K562 (cell line): ENCODE data around the gene OR2H2.

ENCODE experiments used
- CTCF ChIP-seq, 3 experiments: IDR thresholded peaks in 2 of 3; conservative IDR thresholded peaks in 1 of 3; 2 replicates each; pipeline ENCODE4 v1.5.1; 2011 to 2012; ENCODE audit warnings: low read length in 3 of 3, mild to moderate bottlenecking in 3 of 3, control low read depth in 2 of 3, improper control_type of control experiment in 1 of 3, inconsistent platforms in 1 of 3, low read depth in 1 of 3, mixed read lengths in 1 of 3, moderate library complexity in 1 of 3; ENCODE audit not compliant: insufficient read depth in 2 of 3
- EZH2 ChIP-seq: IDR thresholded peaks from 2 replicates; pipeline ENCODE4 v1.6.1; 2012; ENCODE audit warnings: low read depth, mild to moderate bottlenecking, inconsistent platforms, low read length, borderline replicate concordance
- TCFL5 ChIP-seq: fragments of 250-450 bp; sonication (Bioruptor Pico); conservative IDR thresholded peaks from 2 replicates; pipeline ENCODE4 v1.6.1; 2021; ENCODE audit warnings: mild to moderate bottlenecking, moderate library complexity, matching md5 sums
- ZBTB2 ChIP-seq: fragments of 450-650 bp; IDR thresholded peaks from 2 replicates; pipeline ENCODE4 v1.6.1; 2016; ENCODE audit warnings: antibody characterized with exemption

DNA sequence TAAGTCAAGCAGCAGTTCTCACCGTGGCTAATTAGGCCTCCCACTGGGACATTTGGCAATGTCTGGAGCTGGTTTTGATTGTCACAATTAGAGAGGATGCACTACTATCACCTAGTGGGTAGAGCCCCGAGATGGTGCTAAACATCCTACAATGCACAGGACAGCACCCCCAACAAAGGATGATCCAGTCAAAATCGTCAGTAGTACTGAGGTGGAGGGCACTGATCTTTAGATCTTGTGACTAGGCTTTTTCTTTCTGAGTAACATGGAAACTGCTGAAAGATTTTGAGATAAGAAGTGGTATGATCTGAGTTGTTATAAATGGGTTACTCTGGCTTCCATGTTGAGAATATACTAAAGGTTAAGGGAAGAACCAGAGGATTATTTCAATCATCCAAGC is 37.3 kb upstream of the OR2H2 start:
- TF ChIP-seq CTCF (IDR thresholded peaks at IDR 0.05 in 2 of 3, conservative IDR thresholded peaks at IDR 0.05 in 1 of 3; ENCODE audit: insufficient read depth in 2 of 3, low read depth in 1 of 3, low read length in 3 of 3) (no peak), EZH2 (no peak), ZBTB2 (no peak), TCFL5 (CRISPR knock-in tag) (no peak)
